Measurements from ENCODE around the gene VEGFC. TPM values are rescaled to one million over a fixed set of nuclear protein-coding genes. Genes with fewer than 3 reads are reported as not detected.

Gene VEGFC
- total RNA-seq, 1 donor from 2014 or later = 11.1 TPM

DNA sequence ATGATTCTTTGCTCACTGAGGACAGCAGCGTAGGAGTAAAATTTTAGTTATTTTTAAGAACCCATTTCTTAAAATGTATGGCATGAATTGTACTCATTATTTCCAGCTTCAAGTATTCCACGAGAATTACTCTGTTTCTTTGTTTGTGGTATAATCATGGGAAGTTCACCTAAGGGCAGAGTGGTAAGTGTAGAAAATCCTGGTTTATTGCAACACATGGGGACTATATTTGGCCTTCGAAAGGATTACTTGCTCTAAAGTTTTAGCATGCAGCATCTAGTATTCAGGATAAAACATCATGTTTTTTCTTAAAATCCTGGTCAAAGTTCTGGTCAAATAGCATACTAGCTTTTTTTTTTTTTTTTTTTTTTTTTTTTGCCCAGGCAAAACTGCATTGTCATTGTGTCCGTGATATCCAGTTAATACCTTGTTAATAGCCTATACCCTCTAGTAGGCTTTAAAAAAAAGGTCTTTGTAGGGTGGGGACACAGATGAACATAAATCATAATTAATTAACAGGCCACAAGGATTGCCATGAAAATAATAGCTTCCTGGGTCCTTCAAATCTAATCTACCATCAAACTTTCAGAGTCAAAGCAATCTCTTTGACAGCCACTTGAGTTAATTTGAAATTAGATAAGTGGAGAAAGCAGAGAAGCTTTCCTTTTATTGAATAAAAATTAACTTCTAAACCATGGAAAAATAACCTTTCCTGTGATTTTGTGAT lies 44.6 kb upstream of the VEGFC start:
- Mint-ChIP-seq H3K36me3 (ENCODE audit: low read depth) (no peaks in the 10 kb centered on the region), H3K27ac (ENCODE audit: unreplicated experiment) (no peak overlapping the region), H3K9me3 (ENCODE audit: low read depth) (no peaks in the 10 kb centered on the region), H3K4me3 (ENCODE audit: unreplicated experiment) (no peak overlapping the region), H3K4me1 (ENCODE audit: low read depth) (peaks cover 39% of the 10 kb centered on the region), H3K27me3 (ENCODE audit: low read depth) (no peaks in the 10 kb centered on the region)
- no peak for TF ChIP-seq CTCF (IDR thresholded peaks at IDR 0.05)
- DNase-seq (ENCODE audit: low spot score) = no peak

DNA sequence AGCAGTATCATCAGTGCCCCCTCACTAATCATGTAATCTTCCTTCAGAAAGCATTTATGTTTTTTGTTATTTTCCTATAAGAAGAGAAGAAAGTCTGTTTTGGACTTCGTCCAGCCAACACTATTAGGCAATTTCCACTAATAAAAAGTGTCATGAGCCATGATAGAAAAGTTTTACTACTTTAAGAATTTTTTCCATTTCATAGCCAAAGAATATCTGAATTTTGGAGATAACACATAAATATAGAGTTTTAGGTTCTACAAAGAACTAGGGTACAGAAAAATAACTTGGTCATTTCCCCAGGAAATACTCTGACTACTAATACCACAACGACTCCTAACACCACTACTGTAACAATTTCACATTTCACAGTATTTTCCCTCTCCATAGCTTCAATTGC lies 41.8 kb upstream of the VEGFC start:
- H3K9me3 Mint-ChIP-seq (ENCODE audit: low read depth) = no peaks in the 10 kb centered on the region
- no peak for TF ChIP-seq CTCF (IDR thresholded peaks at IDR 0.05)
- H3K4me3 Mint-ChIP-seq (ENCODE audit: unreplicated experiment) = no peak overlapping the region
- DNase-seq (ENCODE audit: low spot score) = no peak
- peaks cover 17% of the 10 kb centered on the region for H3K4me1 Mint-ChIP-seq (ENCODE audit: low read depth)
- no peaks in the 10 kb centered on the region for H3K36me3 Mint-ChIP-seq (ENCODE audit: low read depth)
- no peaks in the 10 kb centered on the region for H3K27me3 Mint-ChIP-seq (ENCODE audit: low read depth)
- H3K27ac Mint-ChIP-seq (ENCODE audit: unreplicated experiment) = no peak overlapping the region

DNA sequence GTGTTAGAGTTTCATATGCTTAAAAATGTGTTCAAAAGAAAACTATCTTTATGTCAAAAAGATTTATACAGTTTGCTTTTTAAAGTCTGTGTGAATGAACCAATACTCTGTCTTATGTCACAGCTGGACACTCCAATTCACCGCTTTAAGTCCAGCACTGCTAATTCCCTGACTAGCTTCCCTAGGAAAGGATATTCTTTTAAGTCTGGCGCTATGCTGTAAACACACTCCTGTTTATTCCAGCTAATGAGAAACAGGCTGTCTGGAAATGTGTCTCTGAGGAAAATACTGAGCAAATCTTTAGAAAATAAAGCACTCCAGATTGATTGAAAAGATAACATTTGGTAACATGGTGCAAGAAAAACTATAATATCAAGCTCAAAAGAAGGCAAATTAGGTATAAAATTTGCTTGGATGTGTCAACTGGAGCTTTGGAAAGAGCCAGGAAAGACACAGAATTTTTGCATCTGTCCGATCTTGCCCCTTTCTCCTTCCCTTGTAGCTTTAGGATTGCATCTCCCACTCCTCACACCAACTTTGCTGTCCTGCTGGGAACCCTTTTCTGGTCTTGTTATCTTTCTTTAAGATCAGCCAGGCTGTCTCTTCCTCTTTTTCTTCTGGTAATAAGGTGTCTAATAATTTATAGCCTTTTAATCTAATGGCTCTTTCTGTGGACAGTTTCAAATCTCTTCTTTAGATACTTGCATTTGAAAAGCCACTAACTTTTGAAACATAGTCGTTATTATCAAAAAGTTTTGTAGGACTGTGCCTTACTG lies 40.9 kb upstream of the VEGFC start:
- H3K4me1 Mint-ChIP-seq (ENCODE audit: low read depth) = peaks cover 8% of the 10 kb centered on the region

GRCh38 chr4:176830971-176831370 lies 38.2 kb upstream of the VEGFC start:
- Mint-ChIP-seq H3K27me3 (ENCODE audit: low read depth) (no peaks in the 10 kb centered on the region), H3K4me3 (ENCODE audit: unreplicated experiment) (no peak overlapping the region), H3K27ac (ENCODE audit: unreplicated experiment) (no peak overlapping the region), H3K36me3 (ENCODE audit: low read depth) (peaks cover 2% of the 10 kb centered on the region), H3K4me1 (ENCODE audit: low read depth) (peaks cover 4% of the 10 kb centered on the region), H3K9me3 (ENCODE audit: low read depth) (peaks cover 10% of the 10 kb centered on the region)
- no peak for DNase-seq (ENCODE audit: low spot score)
- TF ChIP-seq CTCF (IDR thresholded peaks at IDR 0.05) = no peak

More for the DNA sequence above, 40.9 kb upstream of the VEGFC start:
- H3K27me3 Mint-ChIP-seq (ENCODE audit: low read depth) = no peaks in the 10 kb centered on the region
- no peak for TF ChIP-seq CTCF (IDR thresholded peaks at IDR 0.05)
- peaks cover 3% of the 10 kb centered on the region for H3K9me3 Mint-ChIP-seq (ENCODE audit: low read depth)
- no peak overlapping the region for H3K27ac Mint-ChIP-seq (ENCODE audit: unreplicated experiment)
- no peaks in the 10 kb centered on the region for H3K36me3 Mint-ChIP-seq (ENCODE audit: low read depth)
- H3K4me3 Mint-ChIP-seq (ENCODE audit: unreplicated experiment) = no peak overlapping the region
- no peak for DNase-seq (ENCODE audit: low spot score)

DNA sequence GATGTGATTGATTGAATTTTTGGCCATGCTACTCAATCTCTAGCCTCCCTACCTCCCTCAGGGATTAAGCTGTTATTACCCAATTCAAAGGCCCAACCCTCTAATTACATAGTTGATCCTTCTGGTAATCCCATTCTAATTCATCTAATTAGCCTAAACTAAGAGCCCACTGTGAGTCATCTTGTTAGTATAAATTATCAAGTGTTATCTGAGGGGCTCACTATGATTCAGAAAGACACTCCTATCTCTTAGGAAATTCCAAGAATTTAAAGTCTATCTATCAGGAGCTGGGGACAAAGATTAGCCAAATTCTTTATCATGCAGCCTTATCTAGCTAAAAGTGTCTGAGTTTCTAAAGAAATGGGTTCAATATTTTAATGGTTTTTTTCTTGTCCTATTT lies 32.9 kb upstream of the VEGFC start:
- peaks cover 10% of the 10 kb centered on the region for H3K9me3 Mint-ChIP-seq (ENCODE audit: low read depth)
- DNase-seq (ENCODE audit: low spot score) = no peak
- no peaks in the 10 kb centered on the region for H3K27me3 Mint-ChIP-seq (ENCODE audit: low read depth)
- H3K36me3 Mint-ChIP-seq (ENCODE audit: low read depth) = peaks cover 2% of the 10 kb centered on the region
- no peak for TF ChIP-seq CTCF (IDR thresholded peaks at IDR 0.05)
- peaks cover 12% of the 10 kb centered on the region for H3K4me1 Mint-ChIP-seq (ENCODE audit: low read depth)
- H3K4me3 Mint-ChIP-seq (ENCODE audit: unreplicated experiment) = no peak overlapping the region
- no peak overlapping the region for H3K27ac Mint-ChIP-seq (ENCODE audit: unreplicated experiment)

All from chondrocyte (in vitro differentiated cells).